Activated CD4-positive, alpha-beta T cell treated with anti-CD3 and anti-CD28 coated beads, Interleukin-2, amount 10 ng/mL, durations not matched to agents 24 days and 14 days (primary cell): Measurements from ENCODE around the gene FHIP2A. TPM values are rescaled to one million over a fixed set of nuclear protein-coding genes. Genes with fewer than 3 reads are reported as not detected.
"Not testable (repeated sequence)": the region's sequence is repeated elsewhere in the genome, so short reads cannot be mapped to it uniquely, and the experiment has no call there.

Experiments used
- DNase-seq: peaks from one replicate; pipeline ENCODE4 v3.0.0; 2022
- H3K27ac Mint-ChIP-seq: one replicate; pipeline ENCODE4 v1.8.0; 2022; ENCODE audit warnings: mild to moderate bottlenecking, mixed read lengths
- H3K27me3 Mint-ChIP-seq: one replicate; pipeline ENCODE4 v1.8.0; 2022; ENCODE audit warnings: mixed read lengths
- H3K36me3 Mint-ChIP-seq: one replicate; pipeline ENCODE4 v1.8.0; 2022; ENCODE audit warnings: low read depth, mild to moderate bottlenecking, mixed read lengths
- H3K4me1 Mint-ChIP-seq: one replicate; pipeline ENCODE4 v1.8.0; 2021; ENCODE audit warnings: mixed read lengths
- H3K4me3 Mint-ChIP-seq: one replicate; pipeline ENCODE4 v1.8.0; 2022; ENCODE audit warnings: mild to moderate bottlenecking, moderate library complexity, mixed read lengths
- H3K9me3 Mint-ChIP-seq: one replicate; pipeline ENCODE4 v1.8.0; 2021; ENCODE audit warnings: mixed read lengths
- intact Hi-C: fragments of 100-400 bp; cut with micrococcal nuclease; formaldehyde crosslinking; loops from one replicate; pipeline ENCODE4 v1.15.1; 2023
- total RNA-seq: library from RNA; stranded (reverse); gene quantifications from 2 replicates; pipeline ENCODE4 v1.2.3, GENCODE V29; 2022

FHIP2A gene
- total RNA-seq, 1 donor from 2014 or later: 24.2 TPM

DNA sequence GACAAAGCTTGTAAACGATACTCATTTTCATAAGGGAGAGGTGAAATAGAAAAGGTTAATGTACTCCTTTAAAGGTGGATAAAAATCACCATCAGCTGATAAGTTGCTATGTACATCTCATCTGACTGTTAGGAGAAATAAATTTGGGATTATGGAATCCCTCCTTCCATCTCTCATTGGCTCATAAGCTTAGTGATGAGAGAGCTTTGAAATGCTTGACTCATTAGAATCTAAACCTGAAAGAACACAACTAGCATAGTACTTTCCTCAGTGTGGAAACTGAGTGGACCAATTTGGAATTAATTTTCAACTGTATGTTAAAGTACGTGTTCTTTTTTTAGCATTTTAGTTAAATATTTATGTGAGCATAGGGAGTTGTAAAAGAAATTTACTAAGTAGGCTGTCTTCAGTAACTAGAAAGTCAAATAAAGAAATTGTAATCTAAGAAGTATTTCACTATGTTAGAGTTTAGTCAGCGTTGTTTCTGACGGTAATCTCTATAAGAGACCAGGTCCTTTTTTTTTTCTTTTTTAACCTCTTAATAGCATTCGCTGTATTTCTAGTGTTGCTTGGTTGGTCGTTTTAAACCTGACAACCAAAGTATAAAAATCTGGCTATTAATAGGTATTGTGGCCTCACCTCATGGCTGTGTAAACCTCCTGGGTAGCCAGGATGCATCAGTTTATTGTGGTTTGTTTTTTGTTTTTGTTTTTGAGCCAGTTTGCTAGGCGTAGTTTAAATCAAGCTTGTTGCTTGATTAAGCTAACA is 34.4 kb downstream of the FHIP2A start:
- H3K27me3 Mint-ChIP-seq: no peaks in the 10 kb centered on the region
- intact Hi-C loops: loop anchor here (2.0 kb wide), 1 partner anchor 31 kb away; no protein-coding TSS in a partner anchor
- H3K4me3 Mint-ChIP-seq: peak overlapping the region; percentile 23
- no peaks in the 10 kb centered on the region for H3K9me3 Mint-ChIP-seq
- H3K36me3 Mint-ChIP-seq: peaks cover 55% of the 10 kb centered on the region
- H3K4me1 Mint-ChIP-seq: peaks cover 23% of the 10 kb centered on the region
- DNase-seq: no peak
- H3K27ac Mint-ChIP-seq: peak overlapping the region; percentile 42

DNA sequence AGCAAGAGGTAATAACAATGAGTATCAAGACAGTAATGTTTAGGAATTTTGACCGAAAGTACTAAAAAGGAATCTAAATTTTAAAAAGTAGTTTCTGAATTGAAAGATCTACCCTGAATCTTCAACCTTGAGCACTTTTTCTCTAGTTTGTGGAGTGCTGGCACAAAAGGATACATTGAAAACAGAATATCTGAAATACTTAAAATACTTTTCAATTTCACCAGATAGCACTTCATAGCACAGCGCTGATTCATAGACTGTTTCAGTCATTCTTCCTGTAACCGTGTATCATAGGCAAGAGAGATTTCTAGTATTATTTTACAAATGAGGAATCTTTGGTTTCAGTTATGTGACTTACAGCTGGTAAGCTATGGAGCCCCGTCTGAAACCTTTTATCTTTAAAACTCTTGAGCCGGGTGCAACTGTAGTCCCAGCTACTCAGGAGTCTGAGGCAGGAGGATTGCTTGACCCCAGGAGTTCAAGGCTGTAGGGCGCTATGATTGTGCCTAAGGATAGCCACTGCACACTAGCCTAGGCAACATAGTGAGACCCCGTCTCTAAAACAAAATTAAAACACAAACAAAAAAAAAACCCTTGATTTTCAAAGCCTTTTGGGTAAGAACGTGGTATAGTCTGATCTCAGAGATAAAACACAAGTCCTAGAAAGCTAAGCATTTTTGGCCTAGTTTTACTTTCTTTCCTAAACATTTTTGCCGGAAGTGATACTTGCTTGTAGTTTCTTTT is 35.1 kb downstream of the FHIP2A start:
- H3K36me3 Mint-ChIP-seq: peaks cover 55% of the 10 kb centered on the region
- peak overlapping the region; percentile 56 for H3K27ac Mint-ChIP-seq
- no peaks in the 10 kb centered on the region for H3K27me3 Mint-ChIP-seq
- peak overlapping the region; percentile 44 for H3K4me3 Mint-ChIP-seq
- no peaks in the 10 kb centered on the region for H3K9me3 Mint-ChIP-seq
- peak; percentile 59 for DNase-seq
- peaks cover 23% of the 10 kb centered on the region for H3K4me1 Mint-ChIP-seq
- intact Hi-C loops: loop anchor here (2.0 kb wide), 1 partner anchor 32 kb away; no protein-coding TSS in a partner anchor

DNA sequence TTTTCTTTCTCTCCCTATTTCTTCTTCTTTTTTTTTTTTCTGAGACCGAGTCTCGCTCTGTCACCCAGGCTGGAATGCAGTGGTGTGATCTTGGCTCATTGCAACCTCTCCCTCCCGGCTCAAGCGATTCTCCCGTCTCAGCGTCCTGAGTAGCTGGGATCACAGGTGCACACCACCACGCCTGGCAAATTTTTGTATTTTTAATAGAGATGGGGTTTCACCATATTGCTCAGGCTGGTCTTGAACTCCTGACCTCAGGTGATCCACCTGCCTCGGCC is 35.6 kb downstream of the FHIP2A start:
- peaks cover 51% of the 10 kb centered on the region for H3K36me3 Mint-ChIP-seq
- peaks cover 23% of the 10 kb centered on the region for H3K4me1 Mint-ChIP-seq
- intact Hi-C loops: loop anchor here (2.0 kb wide), 1 partner anchor 32 kb away; no protein-coding TSS in a partner anchor
- H3K27ac Mint-ChIP-seq: peak overlapping the region; percentile 56
- H3K9me3 Mint-ChIP-seq, H3K27me3 Mint-ChIP-seq, DNase-seq: not testable (repeated sequence)
- H3K4me3 Mint-ChIP-seq: peak overlapping the region; percentile 44

DNA sequence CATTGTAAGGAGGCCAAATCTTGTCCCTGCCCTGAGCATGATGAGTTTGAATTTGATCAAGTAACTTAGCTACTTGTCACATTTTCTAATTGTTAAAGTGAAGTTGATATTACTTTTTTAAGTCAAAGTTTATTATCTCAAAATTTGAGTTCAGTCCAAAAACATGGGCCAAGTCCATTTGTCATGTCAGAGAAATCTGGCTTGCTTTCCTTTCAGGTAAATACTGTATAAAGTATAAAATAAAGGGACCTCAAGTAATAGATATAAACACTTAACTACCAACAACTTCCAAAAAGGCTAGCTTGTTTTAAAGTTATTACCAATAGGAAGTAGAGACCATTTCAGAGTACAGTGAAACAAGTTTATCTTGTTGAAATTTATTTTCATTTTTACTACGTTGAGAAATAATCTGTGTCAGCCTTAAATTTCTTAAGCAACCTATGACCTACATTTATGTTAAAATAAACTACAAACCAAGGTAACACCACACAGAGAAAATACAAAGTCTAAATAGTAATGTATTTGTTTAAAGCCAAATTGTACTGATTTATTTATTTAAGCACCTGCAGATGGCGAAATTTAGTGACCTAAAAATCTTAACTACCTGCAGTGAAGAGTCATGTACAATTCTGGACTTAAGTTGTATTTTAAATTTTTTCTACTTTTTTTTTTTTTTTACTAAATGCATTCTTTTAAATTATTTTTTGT is 36.5 kb downstream of the FHIP2A start:
- no peaks in the 10 kb centered on the region for H3K9me3 Mint-ChIP-seq
- DNase-seq: no peak
- peaks cover 49% of the 10 kb centered on the region for H3K36me3 Mint-ChIP-seq
- intact Hi-C loops: loop anchor here (2.0 kb wide), 1 partner anchor 33 kb away; no protein-coding TSS in a partner anchor
- H3K27me3 Mint-ChIP-seq: no peaks in the 10 kb centered on the region
- peaks cover 23% of the 10 kb centered on the region for H3K4me1 Mint-ChIP-seq
- no peak overlapping the region for H3K4me3 Mint-ChIP-seq
- no peak overlapping the region for H3K27ac Mint-ChIP-seq

DNA sequence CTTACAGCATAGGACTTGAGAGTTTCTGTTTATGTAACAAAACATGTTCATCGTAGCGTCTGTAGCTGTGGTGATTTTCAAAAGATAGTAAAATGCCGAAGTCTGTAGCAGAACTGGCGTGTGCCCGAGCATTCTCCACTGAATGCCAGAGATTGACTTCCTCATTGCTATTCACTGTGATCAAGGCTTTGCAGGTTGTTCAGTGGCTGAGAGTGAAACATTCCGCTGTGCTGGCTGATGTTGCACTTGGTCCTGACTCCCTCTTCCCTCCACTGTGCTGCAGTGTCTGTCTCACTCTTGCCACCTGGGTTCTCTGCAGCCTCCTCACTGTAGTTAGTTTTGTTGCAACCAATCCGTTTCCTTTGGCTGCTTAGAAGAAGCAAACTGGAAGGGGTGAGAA is 37.6 kb downstream of the FHIP2A start:
- peaks cover 48% of the 10 kb centered on the region for H3K36me3 Mint-ChIP-seq
- intact Hi-C loops: no loop called here
- H3K4me3 Mint-ChIP-seq: no peak overlapping the region
- H3K9me3 Mint-ChIP-seq: no peaks in the 10 kb centered on the region
- H3K4me1 Mint-ChIP-seq: peaks cover 23% of the 10 kb centered on the region
- no peak for DNase-seq
- no peaks in the 10 kb centered on the region for H3K27me3 Mint-ChIP-seq
- H3K27ac Mint-ChIP-seq: peak overlapping the region; percentile 55

DNA sequence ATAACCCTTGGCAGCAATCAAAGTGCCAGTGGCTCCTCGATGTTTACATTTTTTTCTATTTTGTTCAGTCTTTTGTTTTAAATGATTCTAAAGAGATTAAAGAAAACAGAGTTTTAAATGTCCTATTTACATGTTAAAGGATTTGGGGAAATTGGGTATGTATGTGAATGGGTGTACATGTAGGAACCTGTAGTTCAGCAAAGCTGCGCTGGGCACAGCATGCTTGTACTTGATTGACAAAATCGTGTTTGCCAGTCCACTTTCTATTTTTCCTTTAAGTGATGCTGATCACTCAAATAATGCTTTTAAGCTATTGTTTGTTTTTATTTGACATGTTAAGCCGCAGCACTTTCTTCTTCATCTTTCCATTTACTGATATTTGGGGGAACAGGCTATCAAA is 40.9 kb downstream of the FHIP2A start:
- H3K9me3 Mint-ChIP-seq: no peaks in the 10 kb centered on the region
- DNase-seq: no peak
- peaks cover 43% of the 10 kb centered on the region for H3K36me3 Mint-ChIP-seq
- H3K4me1 Mint-ChIP-seq: peaks cover 4% of the 10 kb centered on the region
- H3K4me3 Mint-ChIP-seq: no peak overlapping the region
- H3K27ac Mint-ChIP-seq: no peak overlapping the region
- intact Hi-C loops: loop anchor here (10.0 kb wide), 1 partner anchor 552 kb away; no protein-coding TSS in a partner anchor
- H3K27me3 Mint-ChIP-seq: no peaks in the 10 kb centered on the region

DNA sequence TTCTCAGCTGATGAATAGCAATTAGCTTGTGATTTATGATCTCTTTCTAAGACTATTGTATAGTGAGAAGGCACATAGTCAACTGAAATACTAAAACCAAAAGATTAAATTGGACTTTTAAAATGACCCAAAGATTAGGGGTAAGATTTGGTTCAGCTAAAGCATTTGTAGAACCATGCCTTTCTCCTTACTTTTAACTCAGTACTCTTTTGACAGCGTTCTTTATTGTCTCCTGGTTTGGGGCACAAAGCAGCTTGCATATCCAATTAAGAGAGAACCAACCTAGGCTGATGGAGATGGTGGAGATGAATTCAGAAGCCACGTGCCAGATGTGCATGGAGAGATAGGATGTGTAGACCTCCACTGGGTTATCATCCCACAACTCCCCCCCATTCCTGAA is 45.8 kb downstream of the FHIP2A start:
- Mint-ChIP-seq H3K27me3 (peaks cover 3% of the 10 kb centered on the region), H3K36me3 (peaks cover 24% of the 10 kb centered on the region), H3K4me1 (no peaks in the 10 kb centered on the region), H3K27ac (no peak overlapping the region), H3K9me3 (no peaks in the 10 kb centered on the region), H3K4me3 (no peak overlapping the region)
- no peak for DNase-seq
- intact Hi-C loops: loop anchor here (10.0 kb wide), 1 partner anchor 547 kb away; no protein-coding TSS in a partner anchor

DNA sequence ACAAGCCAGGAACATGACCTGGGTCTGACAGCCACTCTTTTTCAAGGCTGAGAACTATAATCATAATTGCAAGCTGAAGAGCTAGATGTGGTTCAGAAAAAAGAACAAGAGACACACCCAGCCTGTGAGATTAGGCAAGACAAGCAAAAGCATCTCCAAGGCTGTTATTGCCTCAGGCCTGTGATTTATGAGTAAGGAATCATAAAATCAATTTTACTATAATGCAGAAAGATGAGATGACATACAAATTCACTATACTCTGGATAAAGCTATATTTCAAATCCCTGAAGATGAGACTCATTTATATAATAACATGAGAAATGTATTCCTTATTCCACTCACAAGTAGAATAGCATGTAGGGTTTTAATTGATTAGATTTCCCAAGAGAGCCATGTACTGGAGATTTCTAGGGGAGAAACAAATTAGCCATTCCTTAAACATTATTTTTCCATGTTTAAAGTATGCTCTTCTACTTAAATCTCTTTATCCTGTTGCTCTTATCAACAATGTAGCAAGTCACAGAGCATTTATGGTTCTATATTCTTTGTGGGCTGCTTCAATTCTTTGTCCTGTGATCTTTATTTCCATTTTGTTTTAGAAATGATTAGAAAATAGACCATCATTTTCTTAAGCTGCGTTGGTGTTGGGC is 47.4 kb downstream of the FHIP2A start:
- intact Hi-C loops: loop anchor here (10.0 kb wide), 1 partner anchor 546 kb away; no protein-coding TSS in a partner anchor
- Mint-ChIP-seq H3K4me3 (no peak overlapping the region), H3K4me1 (no peaks in the 10 kb centered on the region), H3K27me3 (peaks cover 10% of the 10 kb centered on the region), H3K27ac (no peak overlapping the region), H3K36me3 (peaks cover 18% of the 10 kb centered on the region), H3K9me3 (no peaks in the 10 kb centered on the region)
- no peak for DNase-seq

DNA sequence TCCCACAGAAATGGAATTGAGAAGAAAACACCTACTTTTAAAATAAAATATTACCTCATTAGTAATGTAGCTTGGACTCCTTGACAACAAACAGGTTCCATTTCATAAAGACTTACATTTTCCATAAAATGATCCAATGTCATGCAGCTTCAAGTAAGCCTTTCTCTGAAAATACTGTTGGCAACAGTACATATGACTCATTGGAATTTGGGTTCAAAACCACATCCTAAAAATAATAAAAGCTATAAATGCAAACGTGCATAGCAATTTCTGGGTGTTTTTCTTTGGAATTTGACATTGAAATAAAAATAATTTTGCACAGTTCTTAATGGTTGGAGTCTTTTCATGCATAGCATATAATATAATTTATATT is 47.9 kb downstream of the FHIP2A start:
- intact Hi-C loops: loop anchor here (10.0 kb wide), 1 partner anchor 545 kb away; no protein-coding TSS in a partner anchor
- Mint-ChIP-seq H3K36me3 (peaks cover 13% of the 10 kb centered on the region), H3K9me3 (no peaks in the 10 kb centered on the region), H3K4me1 (no peaks in the 10 kb centered on the region), H3K27ac (no peak overlapping the region), H3K4me3 (no peak overlapping the region), H3K27me3 (peaks cover 10% of the 10 kb centered on the region)
- no peak for DNase-seq

DNA sequence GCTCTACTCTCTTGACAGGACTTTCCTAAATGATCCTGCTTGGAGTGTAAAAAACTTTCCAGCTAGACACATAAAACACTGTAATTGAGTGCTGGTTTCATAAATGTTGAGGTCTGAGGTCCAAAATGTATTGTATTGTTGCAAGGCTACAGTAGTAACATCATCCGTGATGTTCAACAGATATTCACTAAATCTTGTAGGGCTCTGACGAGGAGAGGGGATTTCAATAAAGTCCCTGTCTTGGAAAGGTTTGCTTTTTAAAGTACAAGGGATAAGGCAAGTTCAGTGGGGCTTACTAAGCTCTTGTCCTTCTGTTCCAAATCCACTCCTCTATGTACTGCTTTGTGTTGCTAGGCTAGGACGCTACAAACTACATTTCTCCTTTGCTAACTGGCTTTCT is 48.9 kb downstream of the FHIP2A start:
- Mint-ChIP-seq H3K9me3 (no peaks in the 10 kb centered on the region), H3K4me1 (peaks cover 6% of the 10 kb centered on the region), H3K4me3 (no peak overlapping the region), H3K27ac (no peak overlapping the region), H3K36me3 (peaks cover 8% of the 10 kb centered on the region), H3K27me3 (peaks cover 17% of the 10 kb centered on the region)
- no peak for DNase-seq
- intact Hi-C loops: loop anchor here (10.0 kb wide), 1 partner anchor 224 kb away; the partner anchor contains the start of gene ATRNL1

DNA sequence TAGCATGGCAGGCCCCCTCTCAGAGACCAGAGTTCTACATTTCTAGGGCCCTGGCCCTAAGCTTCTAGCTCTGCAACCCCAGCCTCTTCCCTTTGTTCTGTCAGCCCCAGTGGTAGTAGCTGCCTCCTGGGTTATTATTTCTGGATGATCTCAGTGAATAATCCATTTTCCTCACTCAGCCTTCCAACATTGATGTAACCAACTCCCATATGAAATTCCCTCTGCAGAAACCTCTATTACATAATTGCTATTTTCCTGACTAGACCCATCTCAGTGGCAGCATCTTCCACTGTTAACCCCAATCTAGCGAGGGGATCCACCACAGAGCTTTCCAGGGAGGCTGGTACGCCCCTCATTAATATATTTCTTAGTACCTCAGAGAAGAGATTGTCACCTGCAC is 49.8 kb downstream of the FHIP2A start:
- H3K4me3 Mint-ChIP-seq: no peak overlapping the region
- H3K9me3 Mint-ChIP-seq: no peaks in the 10 kb centered on the region
- no peak overlapping the region for H3K27ac Mint-ChIP-seq
- H3K36me3 Mint-ChIP-seq: peaks cover 1% of the 10 kb centered on the region
- intact Hi-C loops: loop anchor here (10.0 kb wide), 1 partner anchor 223 kb away; the partner anchor contains the start of gene ATRNL1
- no peak for DNase-seq
- peaks cover 9% of the 10 kb centered on the region for H3K4me1 Mint-ChIP-seq
- peaks cover 23% of the 10 kb centered on the region for H3K27me3 Mint-ChIP-seq
